HG03045 (cell line): ENCODE measurements around the gene MAP3K10.
A peak's percentile ranks its signal among the peaks of the same experiment; 100 is the strongest.
"Not testable (repeated sequence)": the region's sequence is repeated elsewhere in the genome, so short reads cannot be mapped to it uniquely, and the experiment has no call there.

Experiments used
- ATAC-seq: cut with Tn5 transposase; IDR thresholded peaks from one replicate; pipeline ENCODE4 v1.9.1; 2021; ENCODE audit warnings: mild to moderate bottlenecking, moderate library complexity; ENCODE audit not compliant: unreplicated experiment

MAP3K10 gene

GRCh38 chr19:40190891-40191835, at the start of gene MAP3K10:
TSS of gene MAP3K10 (plus strand) at chr19:40191426. CDS start at chr19:40192032, 606 bp downstream.
- ATAC-seq: peak; percentile 76

GRCh38 chr19:40141551-40141950, 49.7 kb upstream of the MAP3K10 start:
- ATAC-seq: no peak

DNA sequence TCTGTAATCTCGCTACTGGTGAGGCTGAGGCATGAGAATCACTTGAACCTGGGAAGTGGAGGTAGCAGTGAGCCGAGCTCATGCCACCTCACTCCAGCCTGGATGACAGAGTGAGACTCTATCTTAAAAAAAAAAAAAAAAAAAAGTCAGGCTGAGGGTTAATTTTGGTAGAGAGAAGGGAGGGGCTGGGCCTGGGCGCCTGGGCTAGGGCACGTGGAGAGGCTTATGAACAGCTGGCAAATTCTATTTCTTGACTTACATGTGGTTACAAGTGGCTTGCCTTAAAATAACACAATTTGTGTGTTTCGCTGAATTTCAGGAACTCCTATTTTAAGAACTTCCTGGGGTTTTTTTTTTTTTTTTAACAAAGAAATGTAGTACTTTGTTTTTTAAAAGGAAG, 47.6 kb upstream of the MAP3K10 start:
- no peak for ATAC-seq

DNA sequence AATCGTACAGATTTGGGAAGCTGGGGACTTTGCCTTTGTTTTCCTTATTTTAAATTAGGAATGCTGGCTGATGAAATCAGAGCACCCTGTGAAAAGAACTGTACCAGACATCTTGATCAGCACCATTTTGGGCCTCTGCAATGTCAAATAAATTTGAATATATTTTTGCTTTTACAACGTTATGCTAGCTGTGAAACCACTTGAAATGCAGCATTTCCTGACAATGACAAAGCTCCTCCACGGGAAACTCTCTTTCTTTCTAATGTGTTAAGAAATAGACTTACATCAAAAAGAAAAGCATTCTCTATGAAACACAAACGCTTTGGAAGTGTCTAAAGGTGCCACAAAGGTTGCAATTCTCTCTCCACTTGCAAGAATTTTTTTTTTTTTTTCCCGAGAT, 47.1 kb upstream of the MAP3K10 start:
- ATAC-seq: no peak

DNA sequence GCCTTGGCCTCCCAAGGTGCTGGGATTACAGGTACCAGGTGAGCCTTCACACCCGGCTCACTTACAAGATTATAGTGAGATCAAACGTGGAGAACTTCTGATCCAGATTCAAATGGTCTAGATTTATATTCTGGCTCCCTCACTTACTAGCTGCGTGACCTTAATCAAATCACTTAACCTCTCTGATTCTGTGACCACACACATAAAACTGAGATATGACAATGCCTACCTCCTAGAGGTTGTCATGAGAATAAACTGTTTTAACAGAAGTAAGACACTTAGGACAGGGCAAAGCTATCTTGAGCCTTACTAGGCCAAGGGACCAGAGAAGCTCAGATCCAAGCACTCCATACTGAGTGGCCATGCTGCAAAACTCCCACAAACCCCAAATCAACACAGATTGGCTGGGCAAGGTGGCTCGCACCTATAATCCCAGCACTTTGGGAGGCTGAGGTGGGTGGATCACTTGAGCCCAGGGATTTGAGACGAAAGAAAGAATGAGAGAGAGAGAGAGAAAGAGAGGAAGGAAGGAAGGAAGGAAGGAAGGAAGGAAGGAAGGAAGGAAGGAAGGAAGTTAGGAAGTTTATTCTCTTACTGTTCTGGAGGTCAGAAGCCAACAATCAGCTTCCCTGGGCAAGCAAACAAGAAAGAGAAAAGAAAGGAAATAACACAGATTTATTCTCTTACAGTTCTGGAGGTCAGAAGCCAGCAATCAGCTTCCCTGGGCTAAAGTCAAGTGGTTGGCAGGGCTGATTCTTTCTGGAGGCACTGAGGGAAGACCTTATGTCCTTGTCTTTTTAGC, 46.1 kb upstream of the MAP3K10 start:
- no peak for ATAC-seq

- ATAC-seq: not testable (repeated sequence)
These were observed 45.5 kb upstream of the MAP3K10 start for GRCh38 chr19:40145749-40146029.

DNA sequence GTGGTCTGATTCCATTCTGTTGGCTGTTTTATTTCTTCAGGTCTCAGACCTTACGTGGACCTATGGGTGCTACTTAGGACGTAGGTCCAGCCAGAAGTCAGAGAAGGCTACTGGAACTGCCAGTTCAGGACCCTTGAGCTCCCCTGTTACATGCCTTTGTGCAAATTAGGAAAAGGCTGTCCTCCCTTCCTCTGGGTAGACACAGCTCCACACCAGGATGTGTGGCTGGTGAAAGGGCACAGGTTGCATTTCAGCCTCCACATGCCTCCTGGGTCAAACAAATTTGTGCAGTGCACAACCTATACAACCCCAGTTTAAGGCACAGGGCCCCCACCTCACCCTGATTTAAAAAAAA, 43.9 kb upstream of the MAP3K10 start:
- ATAC-seq: no peak

GRCh38 chr19:40147693-40148347, 43.4 kb upstream of the MAP3K10 start:
- no peak for ATAC-seq

- ATAC-seq: no peak
These were observed 41.7 kb upstream of the MAP3K10 start for GRCh38 chr19:40149501-40149900.

DNA sequence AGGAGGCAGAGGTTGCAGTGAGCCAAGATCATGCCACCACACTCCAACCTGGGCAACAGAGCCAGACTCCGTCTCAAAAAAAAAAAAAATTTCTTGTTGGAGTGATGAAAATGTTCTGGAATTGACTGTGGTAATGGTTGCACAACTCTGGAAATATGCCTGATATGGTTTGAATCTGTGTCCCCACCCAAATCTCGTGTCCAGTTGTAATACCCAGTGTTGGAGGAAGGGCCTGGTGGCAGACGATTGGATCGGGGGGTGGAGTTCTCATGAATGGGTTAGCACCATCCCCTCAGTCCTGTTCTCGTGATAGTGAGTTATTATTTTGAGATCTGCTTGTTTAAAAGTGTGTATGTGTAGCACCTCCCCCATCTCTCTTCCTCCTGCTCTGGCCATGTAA, 41.1 kb upstream of the MAP3K10 start:
- ATAC-seq: no peak

- no peak for ATAC-seq
These were observed 37.0 kb upstream of the MAP3K10 start for GRCh38 chr19:40154121-40154680.

GRCh38 chr19:40155749-40156265, 35.4 kb upstream of the MAP3K10 start:
- no peak for ATAC-seq

DNA sequence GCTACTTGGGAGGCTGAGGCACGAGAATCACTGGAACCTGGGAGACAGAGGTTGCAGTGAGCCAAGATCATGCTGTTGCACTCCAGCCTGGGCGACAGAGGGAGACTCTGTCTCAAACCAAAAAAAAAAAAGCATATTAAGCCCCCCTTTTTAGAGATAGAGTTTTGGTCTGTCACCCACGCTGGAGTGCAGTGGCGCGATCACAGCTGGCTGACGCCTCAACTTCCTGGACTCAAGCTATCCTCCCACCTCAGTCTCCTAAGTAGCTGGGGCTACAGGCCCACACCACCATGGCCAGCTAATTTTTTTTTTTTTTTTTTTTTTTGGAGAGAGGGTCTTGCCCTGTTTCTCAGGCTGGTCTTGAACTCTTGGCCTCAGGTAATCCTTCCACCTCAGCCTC, 34.2 kb upstream of the MAP3K10 start:
- ATAC-seq: no peak

GRCh38 chr19:40159744-40160143, 31.5 kb upstream of the MAP3K10 start:
- no peak for ATAC-seq

GRCh38 chr19:40162104-40162503, 29.1 kb upstream of the MAP3K10 start:
- ATAC-seq: no peak

- ATAC-seq: no peak
These were observed 27.6 kb upstream of the MAP3K10 start for GRCh38 chr19:40163541-40164129.

GRCh38 chr19:40165362-40165937, 25.8 kb upstream of the MAP3K10 start:
- no peak for ATAC-seq

DNA sequence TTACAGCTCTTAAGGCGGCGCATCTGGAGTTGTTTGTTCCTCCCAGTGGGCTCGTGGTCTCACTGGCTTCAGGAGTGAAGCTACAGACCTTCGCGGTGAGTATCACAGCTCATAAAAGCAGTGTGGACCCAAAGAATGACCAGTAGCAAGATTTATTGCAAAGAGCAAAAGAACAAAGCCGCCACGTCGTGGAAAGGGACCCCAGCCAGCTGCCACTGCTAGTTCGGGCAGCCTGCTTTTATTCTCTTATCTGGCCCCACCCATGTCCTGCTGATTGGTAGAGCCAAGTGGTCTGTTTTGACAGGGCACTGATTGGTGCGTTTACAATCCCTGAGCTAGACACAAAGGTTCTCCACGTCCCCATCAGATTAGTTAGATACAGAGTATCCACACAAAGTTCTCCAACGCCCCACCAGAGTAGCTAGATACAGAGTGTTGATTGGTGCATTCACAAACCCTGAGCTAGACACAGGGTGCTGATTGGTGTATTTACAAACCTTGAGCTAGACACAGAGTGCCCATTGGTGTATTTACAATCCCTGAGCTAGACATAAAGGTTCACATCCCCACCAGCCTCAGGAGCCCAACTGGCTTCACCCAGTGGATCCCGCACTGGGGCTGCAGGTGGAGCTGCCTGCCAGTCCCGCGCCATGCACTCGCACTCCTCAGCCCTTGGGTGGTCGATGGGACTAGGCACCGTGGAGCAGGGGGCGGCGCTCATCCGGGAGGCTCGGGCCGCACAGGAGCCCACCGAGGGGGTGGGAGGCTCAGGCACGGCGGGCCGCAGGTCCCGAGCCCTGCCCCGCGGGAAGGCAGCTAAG, 21.5 kb upstream of the MAP3K10 start:
- not testable (repeated sequence) for ATAC-seq

DNA sequence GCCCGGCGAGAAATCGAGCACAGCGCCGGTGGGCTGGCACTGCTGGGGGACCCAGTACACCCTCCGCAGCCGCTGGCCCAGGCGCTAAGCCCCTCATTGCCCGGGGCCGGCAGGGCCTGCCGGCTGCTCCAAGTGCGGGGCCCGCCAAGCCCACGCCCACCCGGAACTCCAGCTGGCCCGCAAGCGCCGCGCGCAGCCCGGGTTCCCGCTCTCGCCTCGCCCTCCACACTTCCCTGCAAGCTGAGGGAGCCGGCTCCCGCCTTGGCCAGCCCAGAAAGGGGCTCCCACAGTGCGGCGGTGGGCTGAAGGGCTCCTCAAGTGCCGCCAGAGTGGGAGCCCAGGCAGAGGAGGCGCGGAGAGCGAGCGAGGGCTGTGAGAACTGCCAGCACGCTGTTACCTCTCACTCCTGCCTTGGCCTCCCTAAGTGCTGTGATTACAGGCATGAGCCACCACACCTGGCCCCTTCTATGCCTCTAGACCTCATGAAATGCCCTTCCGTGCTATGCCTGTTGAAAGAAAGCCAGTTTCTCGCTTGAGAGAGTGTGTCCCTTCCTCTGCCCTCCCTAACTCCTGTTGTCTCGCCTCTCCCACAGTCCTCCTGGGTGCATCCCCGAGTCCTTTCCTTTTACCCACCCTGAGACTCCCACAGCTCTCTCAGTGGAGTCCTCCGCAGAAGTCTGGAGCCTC, 20.8 kb upstream of the MAP3K10 start:
- not testable (repeated sequence) for ATAC-seq
